GM19455 (cell line): ENCODE results near the gene FBLN5.

Experiments
- ATAC-seq: cut with Tn5 transposase; IDR thresholded peaks from one replicate; pipeline ENCODE4 v1.9.1; 2021; ENCODE audit not compliant: unreplicated experiment

The FBLN5 gene

GRCh38 chr14:91946622-91947474, 646 bp downstream of the FBLN5 start:
- ATAC-seq: no peak

DNA sequence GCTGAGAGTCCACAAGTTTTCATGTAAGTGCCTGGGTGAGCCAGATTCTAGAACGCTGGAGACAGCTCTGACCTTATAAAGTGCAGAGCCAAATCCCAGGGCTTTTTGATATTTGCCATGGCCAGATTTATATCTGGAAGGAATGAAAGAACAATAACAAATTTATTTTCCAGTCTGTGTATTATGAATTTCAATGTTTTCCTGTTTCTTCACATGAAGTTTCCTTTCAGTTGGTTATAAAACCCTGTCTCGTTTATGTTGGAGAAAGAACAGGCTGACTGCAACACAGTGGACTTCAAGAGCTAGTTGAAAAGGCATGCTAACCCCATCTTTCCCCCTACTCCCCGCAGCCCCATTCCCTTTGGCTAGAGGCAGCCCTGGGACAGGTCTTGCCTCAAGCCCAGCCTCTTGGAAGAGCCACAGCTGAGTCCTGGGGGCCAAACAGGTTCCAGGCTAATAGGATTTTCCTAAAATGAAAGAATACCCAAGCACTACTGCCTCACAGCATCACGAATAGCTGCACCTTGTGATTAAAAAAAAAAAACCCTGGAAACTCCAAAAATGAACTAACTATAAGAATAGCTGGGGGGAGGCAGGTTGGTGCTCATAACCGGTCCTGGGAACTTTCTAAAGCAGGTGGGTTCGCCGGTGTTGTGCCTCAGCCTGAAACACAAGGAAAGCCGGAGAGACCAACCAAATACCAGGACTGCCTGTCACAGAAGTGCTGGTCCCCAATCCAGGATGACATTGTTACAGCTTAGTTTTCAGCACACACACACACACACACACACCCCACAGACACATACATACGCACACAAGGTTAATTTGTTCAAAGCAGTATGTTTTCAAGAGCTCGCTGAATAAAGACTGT, 1.5 kb downstream of the FBLN5 start:
- ATAC-seq: no peak

- no peak for ATAC-seq
Observed at GRCh38 chr14:91942946-91943345, 4.5 kb downstream of the FBLN5 start.

- ATAC-seq: no peak
Observed at GRCh38 chr14:91942128-91942527, 5.4 kb downstream of the FBLN5 start.

DNA sequence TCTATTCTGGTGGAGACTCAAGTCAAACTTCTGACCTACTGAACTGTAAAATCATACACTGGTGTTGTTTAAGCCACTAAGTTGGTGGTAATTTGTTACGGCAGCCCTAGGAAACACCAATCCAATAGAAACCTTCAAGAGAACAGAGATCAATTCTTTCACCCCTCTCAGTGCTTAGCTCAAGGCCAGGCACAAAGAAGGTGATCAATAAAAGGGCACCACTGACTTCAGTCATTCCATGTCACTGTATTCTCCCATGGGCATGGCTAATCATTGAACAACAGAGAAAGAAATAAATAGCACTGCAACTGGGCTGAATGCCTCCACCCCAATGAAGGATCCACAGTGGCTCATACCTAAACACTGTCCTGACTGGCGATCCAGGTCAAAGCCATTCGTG, 7.3 kb downstream of the FBLN5 start:
- no peak for ATAC-seq

DNA sequence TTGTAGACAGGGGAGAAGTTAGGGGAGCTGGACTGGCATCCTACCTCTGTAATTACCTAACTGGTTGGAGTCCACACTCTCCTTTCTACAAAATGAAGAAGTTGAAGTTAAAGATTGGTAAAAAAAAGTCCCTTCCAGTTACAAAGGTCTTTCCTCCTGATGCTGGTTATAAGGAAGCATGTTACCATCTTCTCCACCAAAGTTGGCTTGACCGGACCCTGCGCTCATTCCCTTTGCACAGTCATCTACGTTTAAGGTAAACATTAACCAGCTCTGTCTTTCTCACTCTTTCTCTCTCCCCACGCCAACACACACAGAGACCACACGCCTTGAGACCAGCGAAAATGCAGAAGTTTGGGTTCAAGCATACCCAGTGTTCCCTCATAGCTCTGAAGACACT, 11.9 kb downstream of the FBLN5 start:
- no peak for ATAC-seq

DNA sequence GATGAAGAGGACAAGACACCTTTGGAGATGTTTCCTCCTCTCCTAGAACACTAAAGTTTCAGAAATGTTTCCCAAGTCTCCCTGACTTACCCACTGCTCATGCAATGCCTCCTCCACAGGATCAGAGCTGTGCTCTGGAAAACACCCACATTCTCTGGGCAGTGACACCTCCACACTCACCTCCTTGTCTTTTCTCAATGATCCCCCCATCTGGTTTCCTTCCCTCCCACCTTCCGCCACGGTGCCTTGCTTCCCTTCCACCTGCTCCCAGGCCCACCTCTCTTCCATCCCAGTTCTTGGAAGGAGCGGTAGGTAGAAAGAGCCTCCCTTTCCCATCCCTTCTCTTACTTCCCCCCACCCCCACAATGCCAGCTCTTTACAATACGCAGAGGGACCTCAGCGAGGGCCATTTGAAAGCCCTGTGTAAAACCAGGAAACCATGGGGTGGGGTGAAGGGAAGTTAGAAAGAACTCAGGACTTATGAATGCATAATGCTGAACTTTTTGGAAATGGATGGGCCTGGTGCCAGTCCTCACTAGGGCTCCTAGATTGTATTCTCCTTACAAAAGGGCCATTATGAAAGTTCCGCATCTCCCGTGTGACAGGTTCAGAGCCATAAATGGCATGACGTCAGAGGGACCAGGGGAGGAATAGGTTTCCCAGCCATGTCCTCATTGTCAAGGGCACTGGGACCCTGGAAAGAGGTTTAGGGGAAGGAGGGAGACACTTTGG, 12.8 kb downstream of the FBLN5 start:
- no peak for ATAC-seq

DNA sequence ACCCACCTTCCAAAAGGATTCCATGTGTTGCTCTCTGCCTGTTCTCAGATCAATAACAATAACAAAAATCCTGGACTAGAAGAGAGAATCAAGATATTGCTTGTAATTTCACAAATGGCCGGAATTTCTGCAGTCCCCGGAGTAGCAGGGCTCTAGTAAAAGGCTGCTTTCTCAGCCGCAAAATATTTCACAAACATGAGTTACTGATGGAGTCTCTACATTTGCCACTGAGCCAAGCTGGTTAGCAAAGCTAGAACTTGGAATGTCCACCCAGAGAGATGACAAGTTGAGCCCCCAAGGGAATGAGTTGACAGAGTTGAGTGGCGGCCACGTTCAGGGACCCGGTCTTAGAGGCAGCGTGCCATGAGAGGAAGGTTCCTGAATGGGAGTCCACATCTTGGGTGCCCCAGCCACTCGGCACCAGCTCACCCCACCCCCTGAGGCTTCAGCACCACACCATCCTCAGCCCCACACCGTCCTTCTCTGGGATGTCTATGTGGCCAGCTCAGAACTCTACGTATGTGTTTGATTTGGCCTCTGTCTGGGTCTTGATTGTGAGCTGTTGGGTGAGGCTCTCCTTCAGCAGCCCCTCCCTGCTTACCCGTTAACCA, 15.9 kb downstream of the FBLN5 start:
- no peak for ATAC-seq

DNA sequence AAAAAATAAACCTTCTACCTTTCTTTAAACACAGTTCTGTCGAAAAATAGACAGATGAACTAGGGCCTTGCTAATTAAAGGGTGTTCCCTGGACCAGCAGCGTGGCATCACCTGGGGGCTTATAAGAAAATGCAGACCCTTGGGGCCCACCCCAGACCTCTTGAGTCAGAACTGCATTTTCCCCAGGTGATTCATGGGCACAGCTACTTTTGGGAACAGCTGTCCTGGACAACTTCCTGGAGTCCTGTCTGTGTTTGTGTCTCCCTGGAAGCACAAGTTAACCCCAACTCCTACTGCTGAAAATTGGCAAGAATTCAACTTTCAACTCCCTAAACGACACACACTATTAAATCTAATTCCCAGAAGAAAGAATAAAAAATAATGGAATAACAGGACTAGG, 17.8 kb downstream of the FBLN5 start:
- ATAC-seq: no peak

- no peak for ATAC-seq
Observed at GRCh38 chr14:91927800-91928199, 19.7 kb downstream of the FBLN5 start.

GRCh38 chr14:91927191-91927590, 20.3 kb downstream of the FBLN5 start:
- no peak for ATAC-seq

DNA sequence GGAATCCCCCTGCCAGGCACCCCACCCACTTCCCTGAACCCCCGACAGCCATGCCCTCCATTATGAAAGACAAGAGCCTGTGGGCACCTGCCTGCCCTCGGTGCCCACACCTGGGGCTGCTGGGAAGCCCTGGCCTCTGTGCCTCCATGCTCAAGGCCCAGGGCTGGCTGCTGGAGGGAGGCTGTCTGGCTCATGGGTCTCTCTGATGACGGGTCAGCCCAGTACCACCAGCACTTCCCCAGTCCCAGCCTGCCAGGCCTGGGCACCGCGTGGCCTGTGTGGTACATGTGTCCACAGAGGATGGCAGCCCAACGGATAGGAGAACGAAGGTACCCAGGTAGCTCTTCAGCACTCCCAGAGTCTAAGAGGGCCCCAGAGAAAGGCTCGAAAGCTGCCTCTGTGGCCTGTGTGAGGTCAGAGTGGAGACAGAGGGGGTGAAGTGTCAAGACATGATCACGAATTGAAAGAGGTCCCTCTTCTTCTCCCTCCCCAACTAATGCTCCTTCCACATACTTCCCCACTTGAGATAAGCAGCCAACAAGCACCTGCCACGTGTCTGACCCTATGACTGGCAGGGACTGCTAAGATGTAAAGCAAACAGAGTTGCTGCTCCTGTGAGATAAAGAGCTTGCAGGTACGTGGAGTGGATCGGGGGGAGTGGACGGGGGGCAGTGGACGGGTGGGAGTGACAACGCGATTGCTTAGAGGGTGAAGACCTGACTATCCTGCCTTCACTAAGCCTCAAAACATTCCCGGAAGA, 21.2 kb downstream of the FBLN5 start:
- no peak for ATAC-seq

DNA sequence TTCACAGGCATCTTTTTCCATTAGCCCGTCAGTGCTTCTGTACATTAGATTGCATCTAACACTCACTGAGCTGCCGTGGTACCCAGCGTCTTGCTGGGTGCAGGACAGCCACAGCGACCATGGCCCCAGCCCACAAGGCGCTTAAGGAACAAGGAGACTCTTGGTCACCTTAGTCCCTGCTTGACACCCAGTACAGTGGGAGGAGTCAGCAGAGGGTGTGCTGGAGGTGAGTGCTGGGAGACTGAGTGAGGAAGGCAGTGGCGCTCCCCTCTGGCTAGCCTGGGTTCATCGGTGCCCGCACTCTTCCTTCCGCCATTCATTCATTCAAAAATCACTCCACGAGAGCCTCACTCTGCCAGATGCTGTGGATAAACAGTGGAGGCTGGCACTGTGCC, 21.8 kb downstream of the FBLN5 start:
- ATAC-seq: no peak

GRCh38 chr14:91925001-91925726, 22.3 kb downstream of the FBLN5 start:
- no peak for ATAC-seq

GRCh38 chr14:91920526-91920925, 27.0 kb downstream of the FBLN5 start:
- no peak for ATAC-seq

GRCh38 chr14:91919814-91920213, 27.7 kb downstream of the FBLN5 start:
- no peak for ATAC-seq

- ATAC-seq: no peak
Observed at GRCh38 chr14:91918186-91918883, 29.2 kb downstream of the FBLN5 start.

- no peak for ATAC-seq
Observed at GRCh38 chr14:91912035-91912434, 35.5 kb downstream of the FBLN5 start.

GRCh38 chr14:91911474-91912032, 35.9 kb downstream of the FBLN5 start:
- ATAC-seq: no peak
